ENCODE results near the gene PCSK6. TPM values are rescaled to one million over a fixed set of nuclear protein-coding genes. Genes with fewer than 3 reads are reported as not detected.

Gene PCSK6
- total RNA-seq, 2 experiments from 2014 or later: 0.57 TPM; not detected in 1

GRCh38 chr15:101469520-101470288, 19.8 kb downstream of the PCSK6 start:
- no TSS peak for BruUV-seq (replicated peaks)
- DNase-seq (ENCODE audit: low spot score): no peak
- Histone ChIP-seq H4K20me1 (ENCODE audit: insufficient read depth, low read length) (no peaks in the 10 kb centered on the region), H3K27ac (ENCODE audit: low read depth, low read length, poor library complexity, severe bottlenecking) (no peak overlapping the region), H2AFZ (ENCODE audit: low read length) (no peak overlapping the region), H3K4me1 (ENCODE audit: insufficient read depth, low read length, poor library complexity, severe bottlenecking) (no peaks in the 10 kb centered on the region), H3K36me3 (ENCODE audit: insufficient read depth, low read length) (no peaks in the 10 kb centered on the region), H3K4me2 (ENCODE audit: low read length) (no peak overlapping the region), H3K9me2 (ENCODE audit: insufficient read depth, low read length) (no peaks in the 10 kb centered on the region), H3K4me3 (ENCODE audit: low read depth, low read length, poor library complexity, severe bottlenecking) (no peak overlapping the region), H3K9me3 (ENCODE audit: low read length) (no peaks in the 10 kb centered on the region), H3K79me2 (ENCODE audit: insufficient read depth, low read depth, low read length) (no peaks in the 10 kb centered on the region)
- ChIA-PET CTCF (ENCODE audit: unreplicated experiment) (no interaction called here), POLR2A (no interaction called here)
- intact Hi-C loops (cut with micrococcal nuclease; ENCODE audit: unreplicated experiment): no loop called here
- TF ChIP-seq CTCF (conservative IDR thresholded peaks at IDR 0.05; ENCODE audit: low read length): no peak
- no peak for TF ChIP-seq EZH2phosphoT487 (IDR thresholded peaks at IDR 0.05; ENCODE audit: borderline replicate concordance, low read depth, low read length)

- DNase-seq (ENCODE audit: low spot score): no peak
- H3K27ac ChIP-seq (ENCODE audit: low read depth, low read length, poor library complexity, severe bottlenecking): no peak overlapping the region
These were observed 23.3 kb downstream of the PCSK6 start for GRCh38 chr15:101466188-101466587.

More at GRCh38 chr15:101466188-101466587, 23.3 kb downstream of the PCSK6 start:
- Histone ChIP-seq H2AFZ (ENCODE audit: low read length) (no peak overlapping the region), H3K9me2 (ENCODE audit: insufficient read depth, low read length) (no peaks in the 10 kb centered on the region), H3K79me2 (ENCODE audit: insufficient read depth, low read depth, low read length) (no peaks in the 10 kb centered on the region), H3K4me1 (ENCODE audit: insufficient read depth, low read length, poor library complexity, severe bottlenecking) (no peaks in the 10 kb centered on the region), H3K36me3 (ENCODE audit: insufficient read depth, low read length) (no peaks in the 10 kb centered on the region), H3K4me2 (ENCODE audit: low read length) (no peak overlapping the region), H4K20me1 (ENCODE audit: insufficient read depth, low read length) (no peaks in the 10 kb centered on the region), H3K4me3 (ENCODE audit: low read depth, low read length, poor library complexity, severe bottlenecking) (no peak overlapping the region), H3K9me3 (ENCODE audit: low read length) (no peaks in the 10 kb centered on the region)
- BruUV-seq (replicated peaks): no TSS peak
- TF ChIP-seq CTCF (conservative IDR thresholded peaks at IDR 0.05; ENCODE audit: low read length) (no peak), EZH2phosphoT487 (IDR thresholded peaks at IDR 0.05; ENCODE audit: borderline replicate concordance, low read depth, low read length) (no peak)
- ChIA-PET CTCF (ENCODE audit: unreplicated experiment) (no interaction called here), POLR2A (no interaction called here)
- intact Hi-C loops (cut with micrococcal nuclease; ENCODE audit: unreplicated experiment): no loop called here
